Right forelimb (tissue), 1 donor: ENCODE data around the gene GLI3.

Source experiments
- DNase-seq: peaks from one replicate; pipeline ENCODE4 v3.0.0-alpha.2; 2018

GLI3 gene

GRCh38 chr7:42236976-42237810, at the start of gene GLI3:
TSS of gene GLI3 (minus strand) at chr7:42237209. CDS start at chr7:42223253, 13,956 bp downstream.
- DNase-seq, result peak; percentile 95

- DNase-seq, result no peak
Observed at GRCh38 chr7:42285383-42285824, 48.4 kb upstream of the GLI3 start.

- DNase-seq, result no peak
Observed at GRCh38 chr7:42283553-42283952, 46.5 kb upstream of the GLI3 start.

- DNase-seq, result no peak
Observed at GRCh38 chr7:42278344-42278743, 41.3 kb upstream of the GLI3 start.

- no peak for DNase-seq
Observed at GRCh38 chr7:42274053-42274452, 37.0 kb upstream of the GLI3 start.

- no peak for DNase-seq
Observed at GRCh38 chr7:42272793-42273665, 36.0 kb upstream of the GLI3 start.

- DNase-seq, result no peak
Observed at GRCh38 chr7:42269161-42269560, 32.2 kb upstream of the GLI3 start.

GRCh38 chr7:42264702-42265101, 27.7 kb upstream of the GLI3 start:
- DNase-seq, result no peak

- no peak for DNase-seq
Observed at GRCh38 chr7:42263971-42264370, 27.0 kb upstream of the GLI3 start.

GRCh38 chr7:42262964-42263363, 26.0 kb upstream of the GLI3 start:
- peak; percentile 76 for DNase-seq

GRCh38 chr7:42254217-42254616, 17.2 kb upstream of the GLI3 start:
- no peak for DNase-seq

- no peak for DNase-seq
Observed at GRCh38 chr7:42253316-42253715, 16.3 kb upstream of the GLI3 start.

- DNase-seq, result no peak
Observed at GRCh38 chr7:42250411-42250810, 13.4 kb upstream of the GLI3 start.

GRCh38 chr7:42248579-42248978, 11.6 kb upstream of the GLI3 start:
- DNase-seq, result no peak

- DNase-seq, result no peak
Observed at GRCh38 chr7:42247301-42247700, 10.3 kb upstream of the GLI3 start.

GRCh38 chr7:42244828-42245227, 7.8 kb upstream of the GLI3 start:
- no peak for DNase-seq

GRCh38 chr7:42242381-42242780, 5.4 kb upstream of the GLI3 start:
- no peak for DNase-seq

- DNase-seq, result peak; percentile 56
Observed at GRCh38 chr7:42241424-42241823, 4.4 kb upstream of the GLI3 start.

- no peak for DNase-seq
Observed at GRCh38 chr7:42240416-42240815, 3.4 kb upstream of the GLI3 start.

GRCh38 chr7:42238709-42239366, 1.8 kb upstream of the GLI3 start:
- DNase-seq, result no peak

- peak; percentile 87 for DNase-seq
Observed at GRCh38 chr7:42237811-42238541, 967 bp upstream of the GLI3 start.

- peak; percentile 84 for DNase-seq
Observed at GRCh38 chr7:42236266-42236975, 588 bp downstream of the GLI3 start.
